ENCODE data around the gene GLE1.
"Not testable (repeated sequence)": the region's sequence is repeated elsewhere in the genome, so short reads cannot be mapped to it uniquely, and the experiment has no call there.

GLE1 gene

GRCh38 chr9:128575916-128576315 lies 71.4 kb downstream of the GLE1 start:
- H3K27me3 Mint-ChIP-seq = no peaks in the 10 kb centered on the region
- no peaks in the 10 kb centered on the region for H3K9me3 Mint-ChIP-seq
- H3K4me1 Mint-ChIP-seq (ENCODE audit: low read depth) = no peaks in the 10 kb centered on the region
- H3K4me3 Mint-ChIP-seq = no peak overlapping the region
- intact Hi-C loops (cut with micrococcal nuclease) = no loop called here
- H3K36me3 Mint-ChIP-seq (ENCODE audit: low read depth) = peaks cover 97% of the 10 kb centered on the region
- H3K27ac Mint-ChIP-seq = no peak overlapping the region

- intact Hi-C loops (cut with micrococcal nuclease) = no loop called here
- H3K4me3 Mint-ChIP-seq = no peak overlapping the region
- no peaks in the 10 kb centered on the region for H3K27me3 Mint-ChIP-seq
- no peaks in the 10 kb centered on the region for H3K9me3 Mint-ChIP-seq
- no peak overlapping the region for H3K27ac Mint-ChIP-seq
- no peaks in the 10 kb centered on the region for H3K4me1 Mint-ChIP-seq (ENCODE audit: low read depth)
- H3K36me3 Mint-ChIP-seq (ENCODE audit: low read depth) = peaks cover 97% of the 10 kb centered on the region
Observed at GRCh38 chr9:128577206-128577605, 72.7 kb downstream of the GLE1 start.

GRCh38 chr9:128579194-128579593 lies 74.7 kb downstream of the GLE1 start:
- Mint-ChIP-seq H3K36me3 (ENCODE audit: low read depth) (peaks cover 97% of the 10 kb centered on the region), H3K27me3 (no peaks in the 10 kb centered on the region), H3K4me3 (no peak overlapping the region), H3K27ac (no peak overlapping the region), H3K4me1 (ENCODE audit: low read depth) (no peaks in the 10 kb centered on the region), H3K9me3 (no peaks in the 10 kb centered on the region)
- intact Hi-C loops (cut with micrococcal nuclease) = no loop called here

GRCh38 chr9:128580731-128581130 lies 76.2 kb downstream of the GLE1 start:
- intact Hi-C loops (cut with micrococcal nuclease) = no loop called here
- no peak overlapping the region for H3K27ac Mint-ChIP-seq
- H3K36me3 Mint-ChIP-seq (ENCODE audit: low read depth) = peaks cover 97% of the 10 kb centered on the region
- H3K4me1 Mint-ChIP-seq (ENCODE audit: low read depth) = no peaks in the 10 kb centered on the region
- H3K4me3 Mint-ChIP-seq = no peak overlapping the region
- no peaks in the 10 kb centered on the region for H3K9me3 Mint-ChIP-seq
- H3K27me3 Mint-ChIP-seq = no peaks in the 10 kb centered on the region

- H3K27ac Mint-ChIP-seq; H3K4me1 Mint-ChIP-seq (ENCODE audit: low read depth); H3K9me3 Mint-ChIP-seq; H3K4me3 Mint-ChIP-seq; intact Hi-C loops (cut with micrococcal nuclease); H3K27me3 Mint-ChIP-seq: not testable (repeated sequence)
- H3K36me3 Mint-ChIP-seq (ENCODE audit: low read depth) = peaks cover 100% of the 10 kb centered on the region
Observed at GRCh38 chr9:128585155-128585554, 80.6 kb downstream of the GLE1 start.

- H3K27me3 Mint-ChIP-seq; H3K4me3 Mint-ChIP-seq; H3K4me1 Mint-ChIP-seq (ENCODE audit: low read depth); H3K27ac Mint-ChIP-seq; H3K9me3 Mint-ChIP-seq; intact Hi-C loops (cut with micrococcal nuclease): not testable (repeated sequence)
- H3K36me3 Mint-ChIP-seq (ENCODE audit: low read depth) = peaks cover 100% of the 10 kb centered on the region
Observed at GRCh38 chr9:128586934-128587333, 82.4 kb downstream of the GLE1 start.

- Mint-ChIP-seq H3K27me3 (no peaks in the 10 kb centered on the region), H3K36me3 (ENCODE audit: low read depth) (peaks cover 100% of the 10 kb centered on the region), H3K4me1 (ENCODE audit: low read depth) (no peaks in the 10 kb centered on the region), H3K27ac (no peak overlapping the region), H3K9me3 (no peaks in the 10 kb centered on the region), H3K4me3 (no peak overlapping the region)
- intact Hi-C loops (cut with micrococcal nuclease) = no loop called here
Observed at GRCh38 chr9:128587453-128587852, 82.9 kb downstream of the GLE1 start.

GRCh38 chr9:128588581-128589233 lies 84.2 kb downstream of the GLE1 start:
- intact Hi-C loops (cut with micrococcal nuclease) = no loop called here
- Mint-ChIP-seq H3K4me3 (no peak overlapping the region), H3K27ac (no peak overlapping the region), H3K27me3 (no peaks in the 10 kb centered on the region), H3K4me1 (ENCODE audit: low read depth) (no peaks in the 10 kb centered on the region), H3K36me3 (ENCODE audit: low read depth) (peaks cover 100% of the 10 kb centered on the region), H3K9me3 (no peaks in the 10 kb centered on the region)
